NCI-H2227 (cell line): Measurements from ENCODE around the gene MTPN.

Experiments
- DNase-seq: peaks from one replicate; lab custom pipeline; 2025; ENCODE audit not compliant: unreplicated experiment; lab: John Stamatoyannopoulos, UW

Gene MTPN

DNA sequence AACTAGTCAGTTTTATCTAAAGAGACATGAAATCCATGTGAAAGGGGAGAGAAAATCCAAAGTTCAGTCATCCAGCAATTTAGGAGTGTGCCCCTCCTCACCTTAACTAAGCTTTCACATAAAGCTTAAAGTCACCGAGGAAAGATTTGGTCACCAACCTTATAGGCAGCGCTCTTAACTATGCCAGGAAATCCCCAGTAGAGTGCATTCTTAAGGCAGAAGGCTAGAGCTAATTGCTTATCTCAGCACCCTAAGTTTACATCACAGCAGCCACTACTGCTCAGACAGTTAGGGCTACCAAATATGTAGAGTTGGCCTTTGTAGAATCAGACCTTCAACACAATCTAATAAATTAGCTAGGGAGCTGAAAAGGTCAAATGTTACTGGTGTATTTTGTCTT lies 47.9 kb downstream of the MTPN start:
- no peak for DNase-seq

DNA sequence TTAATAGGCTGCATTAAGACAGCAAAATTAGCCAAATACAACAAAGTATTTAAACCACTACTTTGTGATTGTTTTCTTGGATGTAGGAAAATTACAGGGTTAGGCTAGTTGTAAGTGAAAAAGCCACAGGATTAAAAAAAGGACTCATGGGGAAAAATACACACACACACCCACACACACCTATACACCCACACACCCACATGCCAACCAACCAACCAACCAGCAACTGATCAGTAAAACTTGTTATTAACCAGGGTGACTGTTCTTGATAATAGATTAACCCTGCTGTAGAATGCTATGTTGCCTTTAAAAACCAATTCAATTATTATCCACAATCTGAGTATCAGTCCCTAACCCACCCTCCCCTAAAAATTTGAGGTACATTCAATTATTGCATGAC lies 49.0 kb downstream of the MTPN start:
- DNase-seq: no peak

DNA sequence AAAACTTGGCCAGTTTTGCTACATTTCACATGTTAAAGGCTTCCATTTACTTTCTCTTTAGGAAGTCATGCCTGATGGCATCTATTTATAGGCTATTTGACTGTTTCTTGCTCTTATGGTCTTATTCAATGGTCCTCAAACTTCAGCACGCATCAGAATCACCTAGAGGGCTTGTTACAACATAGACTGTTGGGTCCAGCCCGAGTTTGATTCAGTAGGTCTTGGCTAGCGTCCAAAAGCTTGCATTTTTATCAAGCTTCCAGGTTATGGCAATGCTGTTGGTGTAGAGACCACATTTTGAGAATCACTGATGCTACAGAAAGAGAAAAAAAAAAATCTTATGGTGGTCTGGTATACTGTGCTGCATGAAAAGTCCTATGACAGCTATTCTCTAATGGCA lies 51.9 kb downstream of the MTPN start:
- no peak for DNase-seq

DNA sequence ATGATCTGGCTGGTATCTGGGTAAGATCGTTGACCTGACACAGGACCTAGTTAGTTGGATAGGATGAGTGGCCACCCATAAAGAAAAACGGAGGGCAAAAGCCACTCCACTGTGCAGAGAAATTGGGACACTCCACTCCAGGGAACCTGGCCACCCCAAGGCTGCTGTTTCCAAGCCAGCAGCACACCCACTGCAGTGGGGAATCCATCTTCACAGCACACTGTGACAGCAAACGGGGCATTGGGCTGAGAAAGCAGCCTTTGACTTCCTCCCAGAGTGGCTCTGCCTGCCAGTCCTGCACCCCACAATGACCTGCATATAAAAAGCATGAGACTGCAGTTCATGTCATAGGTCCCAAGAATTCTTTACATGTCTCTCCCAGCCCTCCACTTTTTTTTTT lies 52.9 kb downstream of the MTPN start:
- no peak for DNase-seq

DNA sequence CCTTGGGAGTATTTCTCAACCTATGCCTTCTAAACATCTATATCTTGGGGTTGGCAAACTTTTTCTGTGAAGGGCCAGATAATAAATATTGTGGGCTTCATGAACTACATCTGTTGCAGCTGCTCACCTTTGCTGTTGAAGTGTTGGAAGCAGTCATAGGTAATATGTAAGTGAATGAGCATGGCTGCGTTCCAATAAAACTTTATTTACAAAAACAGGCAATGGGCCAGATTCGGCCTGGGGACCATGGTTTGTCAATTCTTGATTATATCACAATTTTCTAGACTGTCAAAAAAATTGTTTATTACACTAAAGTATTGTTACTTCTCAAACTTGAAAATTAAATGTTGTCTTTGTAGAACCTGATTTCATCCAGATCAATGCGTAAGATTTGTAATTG lies 54.9 kb downstream of the MTPN start:
- DNase-seq: no peak

GRCh38 chr7:135920478-135920877 lies 56.7 kb downstream of the MTPN start:
- no peak for DNase-seq

- no peak for DNase-seq
Measured at GRCh38 chr7:135919071-135919841, 57.9 kb downstream of the MTPN start.

GRCh38 chr7:135918134-135918533 lies 59.0 kb downstream of the MTPN start:
- DNase-seq: no peak

DNA sequence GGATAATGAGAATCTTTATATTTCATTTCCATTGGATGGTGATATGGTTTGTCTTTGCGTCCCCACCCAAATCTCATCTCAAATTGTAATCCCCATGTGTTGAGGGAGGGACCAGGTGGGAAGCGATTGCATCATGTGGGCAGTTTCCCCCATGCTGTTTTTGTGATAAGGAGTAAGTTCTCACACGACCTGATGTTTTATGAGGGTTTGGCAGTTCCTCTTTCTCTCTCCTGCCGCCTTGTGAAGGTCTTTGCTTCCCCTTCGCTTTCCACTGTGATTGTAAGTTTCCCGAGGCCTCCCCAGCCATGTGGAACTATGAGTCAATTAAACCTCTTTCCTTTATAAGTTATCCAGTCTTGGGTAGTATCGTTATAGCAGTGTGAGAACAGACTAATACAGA lies 59.4 kb downstream of the MTPN start:
- DNase-seq: no peak

DNA sequence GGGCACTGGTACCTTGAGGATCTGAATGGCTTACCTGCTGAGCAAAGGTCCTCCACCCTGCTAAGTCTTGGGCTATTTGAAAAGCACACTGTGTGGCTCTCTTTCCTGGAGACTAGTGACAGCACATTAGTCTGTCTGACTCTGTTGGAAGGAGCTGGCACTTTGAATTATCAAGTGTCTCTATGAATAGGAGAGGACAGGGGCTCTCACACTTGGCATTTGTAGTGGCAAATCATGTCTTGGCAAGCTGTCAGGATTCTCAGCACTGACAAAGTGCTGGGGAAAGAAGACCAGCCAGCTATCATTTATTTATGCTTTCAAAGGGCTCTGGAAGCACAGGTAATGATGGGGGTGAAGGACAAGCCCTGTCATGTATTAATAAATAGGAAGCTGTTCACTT lies 62.8 kb downstream of the MTPN start:
- peak; percentile 69 for DNase-seq

DNA sequence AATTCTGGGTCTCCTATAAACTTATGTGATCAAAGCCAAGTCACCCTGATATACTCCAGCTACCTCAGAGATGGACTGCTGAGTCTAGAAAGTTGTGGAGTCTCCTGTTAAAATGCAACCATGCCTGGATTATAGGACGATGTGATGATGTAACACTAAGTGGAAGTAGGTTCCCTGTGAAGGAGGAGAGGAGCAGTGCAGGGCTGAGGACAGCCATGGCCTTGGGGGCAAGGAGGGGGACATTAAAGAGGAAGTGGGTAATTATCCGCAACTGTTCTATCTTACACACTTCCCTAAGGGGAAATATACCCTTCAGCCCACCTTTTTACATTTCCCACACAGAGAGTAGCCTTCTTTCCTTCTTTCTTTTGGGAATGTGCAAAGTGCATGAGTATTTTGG lies 63.8 kb downstream of the MTPN start:
- no peak for DNase-seq

GRCh38 chr7:135911099-135911498 lies 66.1 kb downstream of the MTPN start:
- DNase-seq: no peak

- no peak for DNase-seq
Measured at GRCh38 chr7:135910393-135911036, 66.6 kb downstream of the MTPN start.

- DNase-seq: no peak
Measured at GRCh38 chr7:135905858-135906257, 71.3 kb downstream of the MTPN start.

GRCh38 chr7:135905355-135905754 lies 71.8 kb downstream of the MTPN start:
- no peak for DNase-seq

DNA sequence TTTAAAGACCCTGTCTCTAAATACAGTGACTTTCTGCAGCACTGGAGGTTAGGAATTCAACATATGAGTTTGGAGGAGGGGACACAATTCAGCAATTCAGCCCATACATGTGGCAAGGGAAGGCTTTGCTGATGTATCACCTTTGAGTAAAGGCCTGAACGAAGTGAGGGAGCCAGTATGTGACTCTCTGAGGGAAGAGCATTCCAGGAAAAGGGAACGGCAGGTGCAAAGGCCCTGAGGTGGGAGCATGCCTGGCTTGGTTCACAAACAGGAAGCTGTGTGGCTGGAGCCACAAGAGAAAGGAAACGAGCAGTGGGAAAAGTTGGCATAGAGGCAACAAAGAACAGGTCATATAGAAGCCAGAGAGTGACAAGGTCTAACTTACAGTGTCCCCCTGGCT lies 72.9 kb downstream of the MTPN start:
- DNase-seq: no peak

DNA sequence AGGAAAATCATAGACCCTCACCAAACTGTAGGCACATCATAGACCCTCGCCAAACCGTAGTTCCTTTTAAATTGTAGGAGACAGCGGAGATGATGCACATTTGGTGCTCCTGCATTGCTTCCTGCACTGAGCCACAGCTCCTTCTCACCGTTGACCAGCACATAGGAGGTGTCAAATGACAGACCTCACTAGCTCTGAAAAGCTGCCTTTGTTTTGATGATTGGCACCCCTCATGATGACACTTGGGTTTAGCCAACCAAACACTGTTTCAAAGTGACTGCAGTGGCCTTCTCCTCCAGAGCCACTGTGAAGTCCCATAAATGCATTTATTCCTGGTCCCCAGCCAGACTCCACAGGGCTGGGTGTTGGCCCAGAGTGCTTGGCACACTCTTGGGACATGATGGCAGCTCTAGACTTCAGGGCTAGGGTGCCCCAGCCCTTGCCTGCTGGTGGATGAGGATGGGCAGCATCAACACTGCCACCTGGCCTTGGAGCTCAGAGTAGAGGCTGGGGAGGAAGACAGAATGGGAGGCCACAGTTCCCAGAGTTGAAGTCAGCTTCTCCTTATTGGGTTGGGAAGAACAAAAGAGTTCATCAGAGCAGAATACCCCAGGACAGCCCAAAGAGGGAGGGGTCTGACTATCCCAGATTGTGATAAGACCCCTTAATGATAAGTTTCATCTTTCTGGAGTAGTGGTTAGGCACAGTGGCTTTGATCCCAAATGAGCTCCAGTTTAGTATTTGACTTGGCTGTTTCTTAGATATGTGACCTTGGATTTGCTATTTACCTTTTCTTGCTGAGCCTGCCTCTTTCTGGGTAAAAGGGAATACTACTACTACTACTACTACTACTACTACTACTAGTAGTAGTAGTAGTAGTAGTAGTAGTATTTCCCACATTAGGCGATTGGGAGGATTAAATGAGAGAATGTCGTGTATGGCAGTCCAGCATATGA lies 75.3 kb downstream of the MTPN start:
- DNase-seq: no peak

DNA sequence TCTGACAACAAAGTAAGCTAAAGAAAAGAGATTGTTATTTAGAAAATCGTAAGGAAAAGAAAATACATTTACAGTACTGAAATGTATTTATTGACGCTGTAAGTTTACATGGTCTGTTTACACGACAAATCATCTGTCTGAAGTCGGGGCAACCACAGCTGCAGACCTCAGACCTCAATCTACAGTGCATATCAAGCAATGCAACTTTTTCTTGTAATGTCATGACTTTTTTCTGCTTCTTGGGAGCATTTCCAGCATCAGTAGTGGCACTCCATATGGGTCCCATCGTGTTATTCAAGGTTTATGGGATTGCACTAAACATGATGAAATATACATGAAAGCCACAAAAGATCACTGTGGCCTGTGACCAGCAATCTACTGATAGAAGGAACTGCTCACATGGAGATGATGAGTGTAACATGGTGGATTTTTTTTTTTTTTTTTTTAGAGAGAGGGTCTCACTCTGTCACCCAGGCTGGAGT lies 77.1 kb downstream of the MTPN start:
- DNase-seq: no peak

GRCh38 chr7:135899458-135900064 lies 77.6 kb downstream of the MTPN start:
- no peak for DNase-seq

GRCh38 chr7:135898226-135898625 lies 78.9 kb downstream of the MTPN start:
- no peak for DNase-seq

DNA sequence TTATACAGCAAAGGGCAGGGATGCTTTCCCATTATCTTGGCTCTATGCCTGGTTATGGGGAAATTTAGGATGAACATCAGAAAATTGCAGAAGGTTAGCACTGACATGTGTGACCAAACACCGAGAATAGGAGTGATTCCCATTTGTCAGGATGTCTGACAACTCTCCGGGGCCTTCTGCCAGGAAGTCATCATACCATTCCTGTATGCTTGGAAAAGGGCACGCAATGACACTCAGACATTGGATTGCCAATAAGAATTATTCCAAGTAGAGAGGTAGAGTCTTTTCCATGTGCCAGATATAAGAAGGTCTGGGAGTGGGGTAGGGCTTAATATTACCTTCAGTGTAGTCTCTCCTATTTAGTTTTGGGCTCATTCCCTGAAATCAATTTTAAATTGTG lies 82.3 kb downstream of the MTPN start:
- no peak for DNase-seq
